Stimulated activated CD4-positive, alpha-beta T cell treated with anti-CD3 and anti-CD28 coated beads, Interleukin-1b, Interleukin-23, amount 100 ng/mL, for 1 hour (primary cell): Measurements from ENCODE around the gene STAMBPL1.

Experiments
- DNase-seq, 2 donors: peaks; one replicate each; pipeline ENCODE4 v3.0.0-alpha.2; 2020; ENCODE audit warnings: low read depth in 2 of 2

The STAMBPL1 gene

DNA sequence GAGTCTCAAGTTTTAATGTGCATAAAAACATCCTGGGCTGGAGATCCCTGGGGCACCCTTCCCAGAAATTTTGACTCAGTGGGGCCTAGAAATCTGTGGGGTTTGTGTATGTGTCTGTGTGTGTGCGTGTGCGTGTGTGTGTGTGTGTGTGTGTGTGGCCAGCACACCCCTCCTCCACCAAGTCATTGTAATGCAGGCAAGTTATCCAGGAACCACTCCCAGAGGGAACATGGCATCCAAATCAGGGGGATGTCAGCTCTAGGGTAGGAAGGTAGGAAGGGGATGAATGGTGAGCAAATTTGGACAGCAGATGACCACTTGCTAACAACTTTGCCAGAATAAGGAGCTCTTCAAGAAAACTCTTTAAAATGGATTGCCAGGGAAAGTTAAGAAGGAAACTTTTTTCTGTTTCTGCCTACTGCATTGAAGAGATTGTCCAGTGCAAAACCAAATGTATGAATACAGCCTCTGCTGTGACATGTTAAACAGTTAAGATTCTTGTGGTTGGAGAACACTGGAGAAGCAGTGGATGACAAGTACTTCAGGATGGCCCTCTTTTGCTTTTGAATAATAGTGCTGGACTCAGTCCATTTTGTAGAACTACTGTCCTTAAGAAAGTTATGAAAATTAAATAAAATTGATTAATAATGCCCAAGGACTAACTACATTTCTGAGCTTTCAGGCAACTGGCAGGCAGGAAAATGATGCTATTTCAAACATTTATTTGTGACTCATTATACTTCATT is 12.3 kb downstream of the STAMBPL1 start:
- no peak for DNase-seq

DNA sequence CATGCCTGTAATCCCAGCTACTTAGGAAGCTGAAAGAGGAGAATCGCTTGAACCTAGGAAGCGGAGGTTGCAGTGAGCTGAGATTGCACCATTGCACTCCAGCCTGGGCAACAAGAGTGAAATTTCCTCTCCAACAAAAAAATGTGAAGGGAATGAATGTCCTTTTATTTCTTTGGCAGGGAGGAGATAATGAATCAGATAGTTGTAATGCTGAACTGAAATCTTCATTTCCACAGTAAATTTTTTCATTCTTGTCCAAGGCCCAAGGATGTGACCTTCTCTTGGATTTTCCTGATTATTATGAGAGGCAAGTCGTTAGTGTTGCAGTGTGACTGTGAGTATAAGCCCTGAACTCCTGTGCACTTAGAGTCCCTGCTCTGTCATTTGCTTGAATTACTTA is 13.6 kb downstream of the STAMBPL1 start:
- DNase-seq, result no peak

DNA sequence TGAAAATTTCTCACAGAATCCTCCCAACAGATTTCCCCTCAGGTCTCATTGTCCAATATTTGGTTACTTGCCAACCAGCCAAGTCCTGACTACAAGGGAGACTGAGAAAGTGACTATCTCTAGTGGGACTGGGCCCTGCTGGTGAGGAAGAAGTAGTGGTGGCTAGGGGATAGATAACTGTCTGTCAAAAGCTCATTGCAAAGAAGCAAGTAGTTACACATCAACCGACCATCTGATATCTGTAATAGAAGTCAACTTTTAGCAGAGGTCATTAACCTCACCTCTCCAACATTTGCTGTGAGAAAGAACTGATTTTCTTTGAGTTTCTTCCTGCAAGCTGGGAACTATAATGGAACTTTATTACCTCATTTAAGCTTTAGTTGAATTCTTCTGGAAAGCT is 15.2 kb downstream of the STAMBPL1 start:
- DNase-seq, result no peak

DNA sequence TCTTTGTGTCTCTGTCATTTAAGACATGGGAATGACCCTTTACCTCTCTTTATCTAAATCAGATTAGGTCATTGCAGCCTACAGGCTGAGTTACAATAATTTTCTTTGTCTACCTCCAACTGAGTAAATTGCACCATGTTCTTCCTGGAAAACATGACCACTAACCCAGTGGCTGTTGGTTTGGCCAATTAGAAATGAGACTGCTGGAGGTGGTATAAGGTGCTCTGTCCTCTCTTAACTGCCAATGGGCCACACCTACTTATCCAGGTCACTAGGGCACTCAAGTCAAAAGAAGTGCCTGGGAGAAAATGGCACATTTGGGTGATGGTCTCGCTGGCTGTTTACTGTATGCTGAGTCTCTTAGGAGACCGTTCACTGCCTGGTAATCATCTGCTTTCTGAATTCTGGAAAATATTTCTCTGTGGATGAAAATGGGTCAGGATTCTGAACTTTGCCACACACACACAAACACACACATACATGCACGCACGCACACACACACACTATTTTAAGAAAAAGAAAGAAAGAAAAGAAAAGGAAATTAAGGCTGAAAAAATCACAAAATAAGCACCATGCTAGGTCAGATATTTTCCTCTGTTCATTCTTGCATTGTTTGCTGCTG is 16.4 kb downstream of the STAMBPL1 start:
- no peak for DNase-seq

DNA sequence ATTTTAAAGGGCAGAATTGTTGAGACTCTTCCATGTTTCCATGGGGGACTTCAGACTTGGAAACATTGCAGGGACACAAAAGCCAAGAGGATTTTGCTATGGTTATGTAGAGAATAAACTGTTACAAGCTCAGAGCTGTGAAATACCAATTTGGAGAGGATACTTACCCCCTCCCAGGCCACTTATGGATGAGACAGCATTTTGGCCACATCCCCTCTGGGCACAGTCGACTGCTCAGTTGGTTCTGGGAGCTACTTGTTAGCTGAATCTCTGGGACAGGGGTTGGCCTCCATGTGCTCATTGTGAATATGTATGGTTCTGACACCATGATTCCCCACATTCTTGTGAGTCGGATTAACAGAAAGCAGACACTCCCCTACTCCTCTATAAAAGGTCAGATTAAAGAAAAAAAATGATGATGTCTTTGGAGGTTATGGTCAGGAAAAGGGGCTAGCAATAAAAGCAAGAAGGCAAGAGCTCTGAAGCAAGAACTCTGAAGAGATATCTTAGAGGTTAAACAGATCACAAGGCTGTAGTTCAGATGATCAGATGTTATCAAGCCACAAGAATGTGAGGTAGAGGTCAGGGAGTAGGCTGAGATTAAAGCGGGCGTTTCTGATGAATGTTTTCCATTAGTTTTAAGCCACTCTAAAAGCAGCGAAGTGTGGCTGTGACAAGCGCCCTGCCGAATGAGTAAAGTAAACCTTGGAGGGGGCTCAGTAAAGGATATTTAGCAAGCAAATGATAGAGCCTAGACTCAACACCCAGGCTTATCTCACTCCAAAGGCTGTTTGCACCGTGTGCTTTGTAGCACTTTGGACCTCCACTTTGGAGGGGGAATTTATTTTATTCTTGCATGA is 17.2 kb downstream of the STAMBPL1 start:
- DNase-seq, result no peak

DNA sequence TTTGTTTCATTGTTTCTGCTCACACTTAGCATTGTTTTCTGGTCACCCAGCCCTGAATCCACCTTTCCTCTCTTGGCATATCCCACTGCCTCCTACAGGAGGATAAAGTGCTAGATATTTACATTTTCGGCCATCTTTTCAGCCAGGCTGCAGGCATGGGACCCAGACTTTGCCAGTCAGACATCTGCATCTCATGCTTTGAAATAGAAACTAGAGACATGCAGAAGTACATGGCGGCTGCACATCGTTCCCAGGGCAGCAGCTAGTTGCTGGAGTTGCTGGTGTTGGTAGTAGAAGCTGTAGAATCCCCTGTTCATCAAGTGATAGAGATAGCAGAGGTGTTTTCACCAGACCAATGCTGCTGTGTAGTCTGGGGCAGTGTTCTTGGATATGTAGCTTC is 18.7 kb downstream of the STAMBPL1 start:
- DNase-seq, result no peak

DNA sequence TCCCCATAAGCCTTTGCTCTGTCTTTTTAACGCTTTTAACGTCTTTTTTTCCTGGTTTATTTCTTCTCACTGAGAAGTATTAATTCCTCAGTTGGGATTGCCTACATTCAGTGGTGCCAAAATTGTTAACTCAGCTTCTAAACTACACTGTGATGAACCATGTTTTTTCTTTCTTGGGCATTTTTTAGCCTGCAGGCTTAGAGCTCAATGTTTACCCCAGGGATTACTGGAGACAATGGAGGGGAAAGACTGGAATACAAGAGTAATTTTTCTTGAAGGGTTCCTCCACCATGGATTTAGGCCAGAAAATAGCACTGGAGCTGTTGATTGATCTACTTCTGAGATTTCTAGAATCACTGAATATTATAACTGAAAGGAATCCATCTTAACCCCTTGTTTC is 19.8 kb downstream of the STAMBPL1 start:
- no peak for DNase-seq

DNA sequence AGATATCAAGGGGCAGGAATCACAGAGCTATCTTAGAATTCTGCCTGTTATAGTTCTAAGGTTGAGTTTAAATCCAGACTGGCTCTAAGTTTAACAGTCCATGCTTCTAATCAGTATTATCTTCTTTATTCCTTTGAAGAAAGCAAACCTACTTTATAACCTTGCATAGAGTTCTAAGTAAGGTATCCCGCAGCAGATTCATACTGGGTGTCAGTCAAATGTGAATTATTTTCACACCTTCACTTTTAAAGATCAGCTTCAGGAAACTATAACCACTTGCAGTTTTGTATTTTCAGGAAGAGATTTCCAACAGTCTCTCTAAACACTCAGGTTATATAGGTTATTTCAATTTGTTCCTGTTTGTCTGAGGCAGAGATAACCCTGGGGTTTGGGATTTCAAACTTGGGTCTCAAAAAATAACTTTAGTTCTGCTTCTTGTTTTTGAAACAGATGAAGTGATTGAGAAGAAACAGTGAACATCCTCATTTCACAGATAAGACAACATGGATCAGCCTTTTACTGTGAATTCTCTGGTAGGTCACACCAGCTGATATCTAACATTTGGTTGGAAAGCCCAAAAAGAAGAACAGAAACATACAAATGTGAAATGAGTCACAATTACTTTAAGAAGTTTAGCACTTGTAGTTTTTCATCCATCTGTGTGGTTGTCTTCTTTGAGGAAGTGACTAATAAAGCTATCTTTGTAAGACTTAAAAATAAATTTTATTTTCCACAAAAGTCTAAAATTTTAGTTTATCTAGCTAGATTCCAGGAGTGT is 21.4 kb downstream of the STAMBPL1 start:
- DNase-seq, result no peak

DNA sequence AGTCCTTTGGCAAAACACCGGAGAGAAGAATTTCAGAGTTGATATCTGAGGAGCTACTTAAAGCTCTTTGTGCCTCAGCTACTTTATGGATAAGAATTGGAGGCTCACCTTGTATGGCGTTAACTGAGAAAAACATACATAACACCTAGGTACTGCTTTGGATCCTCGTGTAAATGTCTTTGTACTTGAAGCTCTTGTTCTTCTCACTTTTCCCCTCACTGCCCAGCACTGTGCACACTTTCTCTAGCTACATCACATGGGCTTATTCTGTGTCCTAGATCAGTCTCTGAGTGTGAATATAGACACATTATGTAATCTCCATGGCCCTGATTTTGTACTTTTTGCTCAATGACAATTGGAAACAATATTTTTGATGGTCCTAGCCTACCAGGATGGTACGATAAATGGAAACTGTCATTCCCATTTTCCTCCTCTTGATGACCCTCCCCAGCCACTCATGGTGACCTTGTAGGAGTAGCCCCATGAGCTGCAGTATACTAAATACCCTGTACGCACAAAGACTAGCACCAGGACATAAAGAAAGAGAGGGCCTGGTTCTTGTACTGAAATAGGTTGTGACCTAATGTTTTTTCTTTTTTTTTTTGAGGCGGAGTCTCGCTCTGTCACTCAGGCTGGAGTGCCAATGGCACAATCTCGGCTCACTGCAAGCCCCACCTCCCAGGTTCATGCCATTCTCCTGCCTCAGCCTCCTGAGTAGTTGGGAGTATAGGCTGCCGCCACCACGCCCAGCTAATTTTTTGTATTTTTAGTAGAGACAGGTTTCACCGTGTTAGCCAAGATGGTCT is 22.1 kb downstream of the STAMBPL1 start:
- DNase-seq, result no peak

DNA sequence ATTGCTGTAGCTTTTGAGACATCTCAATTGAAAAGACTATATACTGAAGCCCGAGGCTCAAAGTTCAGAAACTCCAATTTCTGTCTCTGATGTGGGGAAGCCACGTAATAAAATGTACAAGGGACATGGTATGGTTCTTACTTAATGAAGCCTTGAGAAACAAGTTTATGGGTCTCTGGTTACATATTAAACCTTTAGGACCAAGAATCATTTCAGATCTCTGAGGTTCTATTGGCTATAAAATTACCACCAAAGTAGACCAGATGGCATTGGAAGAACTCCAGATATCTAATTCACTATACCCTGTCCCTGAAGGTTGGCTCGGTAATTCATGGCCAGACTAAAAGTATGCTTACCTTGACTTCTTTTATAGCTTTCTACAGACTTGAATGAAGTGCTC is 23.7 kb downstream of the STAMBPL1 start:
- no peak for DNase-seq

DNA sequence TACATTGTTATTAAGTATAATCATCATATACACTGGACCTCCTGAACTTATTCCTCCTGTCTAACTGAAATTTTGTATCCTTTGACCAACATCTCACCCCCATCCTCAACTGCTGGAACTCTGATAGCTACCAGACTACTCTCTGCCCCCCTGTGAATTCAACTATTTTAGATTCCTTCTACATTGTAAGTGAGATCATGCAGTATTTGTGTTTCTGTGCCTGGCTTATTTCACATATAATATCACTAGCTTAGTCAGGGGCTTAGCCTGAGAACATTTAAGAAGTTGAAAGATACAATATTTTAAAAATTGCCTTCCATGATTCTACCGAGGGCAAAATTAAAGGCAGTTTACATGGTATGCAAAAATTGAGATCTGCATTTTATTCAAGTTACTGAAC is 26.9 kb downstream of the STAMBPL1 start:
- DNase-seq, result no peak

DNA sequence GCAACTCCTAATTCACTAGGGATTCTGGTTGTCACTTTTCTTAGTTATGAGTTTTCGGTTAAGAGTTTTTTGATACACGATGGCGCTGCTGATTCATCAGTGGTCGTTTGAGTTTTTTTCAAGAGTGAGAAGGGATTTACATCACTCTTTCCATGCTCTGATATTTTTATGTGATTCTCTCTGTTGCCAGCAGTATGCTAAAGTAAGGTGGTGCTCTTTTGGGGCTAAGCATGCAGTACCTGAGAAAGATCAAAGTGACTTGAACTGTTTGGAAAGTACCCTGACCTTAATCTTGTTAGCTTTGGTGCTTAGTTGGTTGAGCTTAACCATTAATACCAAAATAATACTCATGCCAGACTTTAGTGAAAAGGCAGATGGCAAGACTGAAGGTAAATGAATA is 28.1 kb downstream of the STAMBPL1 start:
- DNase-seq, result no peak

DNA sequence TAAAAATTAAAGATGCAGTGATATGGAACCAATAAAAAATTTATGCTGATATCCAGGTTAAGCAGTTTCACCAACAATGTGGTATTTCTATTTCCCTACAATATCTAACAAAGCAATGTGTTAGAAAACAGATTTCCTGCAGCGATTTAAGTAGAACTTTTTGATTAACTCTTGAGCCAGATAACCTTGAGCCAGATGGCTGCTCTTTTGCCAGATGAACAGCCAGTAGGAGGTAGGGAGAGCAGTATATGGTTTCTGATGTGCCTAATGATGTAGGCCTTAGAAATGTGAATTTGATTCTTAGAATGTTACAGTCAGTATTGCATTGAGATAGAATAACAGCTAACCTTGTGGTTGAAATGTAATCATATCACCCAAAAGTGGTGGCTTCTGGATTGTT is 31.1 kb downstream of the STAMBPL1 start:
- no peak for DNase-seq

DNA sequence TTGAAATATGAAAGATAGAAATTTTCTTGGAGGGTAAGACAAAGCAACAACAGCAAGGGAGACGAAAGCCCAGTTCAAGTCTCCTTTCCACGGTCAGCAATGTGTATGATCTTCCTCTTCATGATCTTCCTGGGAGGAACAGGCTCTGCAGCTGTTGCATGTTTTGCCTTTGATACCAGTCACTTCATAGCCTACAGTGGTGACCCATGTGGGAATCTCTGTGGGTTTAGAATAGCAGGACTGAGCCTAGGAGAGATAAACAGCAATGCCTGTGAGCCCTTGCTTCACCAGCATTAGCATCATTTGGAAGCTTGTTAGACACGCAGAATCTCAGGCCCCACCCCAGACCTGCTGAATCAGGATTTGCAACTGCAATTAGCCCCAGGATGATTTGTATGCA is 31.8 kb downstream of the STAMBPL1 start:
- no peak for DNase-seq

DNA sequence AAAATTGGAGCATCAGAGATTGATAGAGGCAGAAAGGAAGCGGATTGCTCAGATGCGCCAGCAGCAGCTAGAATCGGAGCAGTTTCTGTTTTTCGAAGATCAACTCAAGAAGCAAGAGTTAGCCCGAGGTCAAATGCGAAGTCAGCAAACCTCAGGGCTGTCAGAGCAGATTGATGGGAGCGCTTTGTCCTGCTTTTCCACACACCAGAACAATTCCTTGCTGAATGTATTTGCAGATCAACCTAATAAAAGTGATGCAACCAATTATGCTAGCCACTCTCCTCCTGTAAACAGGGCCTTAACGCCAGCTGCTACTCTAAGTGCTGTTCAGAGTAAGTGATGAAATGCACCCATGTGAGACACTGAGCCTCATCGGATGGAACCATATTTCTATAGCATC is 33.1 kb downstream of the STAMBPL1 start:
- no peak for DNase-seq

DNA sequence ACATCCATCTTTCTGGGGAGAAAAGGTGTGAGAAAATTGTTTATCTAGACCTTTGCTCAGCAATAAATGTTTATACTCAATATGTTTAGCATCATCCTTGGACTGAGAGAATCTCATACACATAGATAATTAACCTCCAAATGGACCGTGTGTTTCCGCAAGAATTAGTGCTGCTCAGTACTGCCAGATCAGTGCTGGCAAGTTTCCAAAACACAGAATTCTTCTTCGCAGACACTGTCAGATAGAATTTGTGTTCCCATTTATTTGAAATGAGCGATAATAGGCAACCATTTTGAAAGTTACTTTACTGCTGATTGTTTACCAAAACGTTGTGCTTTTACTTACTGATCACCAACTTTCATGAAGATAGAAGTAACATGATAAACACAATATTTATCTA is 33.7 kb downstream of the STAMBPL1 start:
- DNase-seq, result no peak

DNA sequence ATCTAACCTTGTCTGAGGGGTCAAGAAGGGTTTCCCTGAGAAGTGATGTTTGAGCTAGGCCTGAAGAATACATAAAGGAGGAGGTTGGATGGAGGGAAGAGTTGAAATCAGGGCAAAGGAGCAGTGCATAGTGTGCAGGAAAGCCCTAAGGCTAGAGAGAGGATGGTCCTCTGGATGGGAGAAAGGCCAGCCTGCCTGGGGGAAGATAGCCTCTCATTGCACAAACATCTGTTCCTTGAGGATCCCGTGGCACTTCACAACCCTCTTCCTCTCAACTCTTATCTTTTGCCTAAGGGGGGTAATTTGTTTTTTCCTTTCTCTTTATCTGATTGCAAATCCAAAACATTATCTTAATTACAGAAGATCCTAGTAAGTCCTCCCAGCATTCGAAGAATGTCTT is 35.7 kb downstream of the STAMBPL1 start:
- no peak for DNase-seq

DNA sequence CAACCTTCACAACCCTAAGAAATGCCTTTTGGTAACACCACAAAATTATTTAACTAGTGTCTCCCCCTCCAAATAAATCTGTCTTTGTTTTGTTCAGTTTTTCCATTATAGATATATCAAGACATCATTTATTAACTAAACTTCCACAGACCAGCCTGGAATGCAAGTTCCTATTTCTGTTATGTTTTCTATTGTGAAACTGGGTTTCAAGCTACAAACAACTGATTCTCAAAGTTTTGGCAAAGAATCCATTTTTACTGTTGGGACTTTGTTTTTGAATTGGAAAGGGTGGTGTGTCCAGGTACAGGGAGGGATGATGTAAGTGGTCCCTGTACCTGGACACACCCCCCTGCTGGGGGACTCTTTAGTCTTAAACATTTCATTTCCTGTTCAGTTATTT is 36.2 kb downstream of the STAMBPL1 start:
- no peak for DNase-seq

DNA sequence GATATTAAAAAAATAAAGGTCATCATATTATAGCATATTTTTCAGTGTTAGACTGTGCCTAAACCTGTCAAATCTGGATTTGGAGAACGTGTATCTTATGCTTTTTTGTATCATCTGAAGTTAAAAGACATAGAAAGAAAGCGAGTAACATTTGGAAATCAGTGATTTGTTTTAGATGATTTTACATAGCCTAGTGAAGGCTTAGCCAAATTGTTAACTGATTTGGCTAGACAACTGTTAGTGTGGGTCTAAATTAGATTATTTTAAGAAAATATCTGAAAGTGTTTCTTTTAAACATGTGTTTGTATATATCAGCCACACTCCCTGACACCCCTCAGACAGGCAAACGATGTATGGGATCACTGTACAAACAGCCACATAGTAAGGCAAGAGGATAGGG is 36.9 kb downstream of the STAMBPL1 start:
- DNase-seq, result no peak

DNA sequence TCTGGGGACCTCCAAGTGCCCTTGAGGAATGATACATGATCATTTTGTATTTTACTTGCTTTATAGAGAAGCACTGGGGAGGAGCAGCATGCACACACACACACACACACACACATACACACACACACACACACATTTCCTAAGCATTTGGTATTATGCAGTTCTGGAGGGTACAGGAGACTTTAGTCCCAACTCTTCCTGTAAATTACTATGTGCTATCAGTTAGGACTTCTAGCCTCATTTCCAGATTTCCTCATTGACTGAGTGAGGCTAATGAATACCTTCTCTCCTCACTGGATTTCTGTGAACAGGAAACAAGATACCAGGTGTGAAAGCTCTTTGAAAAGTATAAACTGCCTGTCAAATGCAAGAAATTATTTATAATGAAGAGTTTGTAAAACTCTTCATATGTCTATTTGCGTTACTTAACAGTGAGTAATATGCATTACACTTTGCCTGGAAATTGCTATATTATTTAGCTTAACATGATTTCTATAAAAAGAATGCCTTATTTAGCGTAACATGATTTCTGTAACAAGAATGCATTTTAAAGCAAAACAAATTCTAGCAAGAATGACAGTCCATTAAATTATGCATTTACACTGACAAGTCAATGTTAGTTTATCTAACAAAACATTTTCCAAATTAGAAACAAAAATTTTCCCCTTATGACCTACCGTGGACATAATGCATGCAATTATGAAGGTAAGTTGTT is 38.3 kb downstream of the STAMBPL1 start:
- no peak for DNase-seq

DNA sequence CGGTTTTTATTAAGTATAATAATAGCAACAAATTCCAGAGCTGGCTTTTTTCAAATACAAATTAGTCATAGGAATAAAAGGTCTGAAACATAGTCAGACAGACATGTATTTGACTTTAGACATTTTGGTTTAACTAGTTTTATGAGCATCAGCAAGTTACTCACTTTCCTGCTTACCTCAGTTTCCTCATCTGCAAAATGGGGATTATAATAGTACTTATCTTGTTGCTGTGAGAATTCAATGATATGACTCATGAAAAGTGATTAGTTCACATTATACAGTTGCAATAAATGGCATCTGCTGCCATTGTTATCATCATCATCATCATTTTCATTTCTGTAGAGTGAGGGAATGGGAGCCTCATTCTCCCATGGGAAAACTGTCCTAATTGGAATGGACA is 39.0 kb downstream of the STAMBPL1 start:
- DNase-seq, result no peak
